ENCODE results near the gene BCL2. TPM values are rescaled to one million over a fixed set of nuclear protein-coding genes. Genes with fewer than 3 reads are reported as not detected.

BCL2 gene
- total and polyA plus RNA-seq, 8 donors: 6.3 to 11.3 (median 10.8) TPM

- H3K27ac ChIP-seq: no peak overlapping the region
- no peaks in the 10 kb centered on the region for H3K27me3 ChIP-seq
- H3K4me1 ChIP-seq: no peaks in the 10 kb centered on the region
- TF ChIP-seq CTCF (IDR thresholded peaks at IDR 0.05): no peak
- H3K36me3 ChIP-seq: no peaks in the 10 kb centered on the region
- no peak overlapping the region for H3K4me3 ChIP-seq
- intact Hi-C loops (cut with DNase I): no loop called here
- H3K9me3 ChIP-seq: no peaks in the 10 kb centered on the region
- DNase-seq (no peak), ATAC-seq (no peak)
These were observed 144.3 kb downstream of the BCL2 start for GRCh38 chr18:63175264-63175663.

DNA sequence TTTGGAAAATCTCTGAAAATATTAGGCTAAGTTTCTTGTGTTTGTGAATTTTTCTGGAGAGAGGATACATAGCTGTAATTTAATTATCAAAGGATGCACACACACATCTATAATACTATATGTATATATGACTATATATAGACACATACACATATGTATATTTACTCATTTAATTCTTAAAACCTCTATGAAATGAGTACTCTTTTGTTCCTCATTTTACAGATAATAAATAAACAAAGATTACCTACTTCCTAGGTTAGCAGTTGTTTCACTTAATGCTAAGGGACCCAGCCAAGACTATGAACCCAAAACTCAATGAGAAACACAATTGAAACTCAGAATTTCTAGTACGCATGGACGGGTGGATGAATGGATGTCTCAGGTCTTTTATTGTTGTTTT, 145.6 kb downstream of the BCL2 start:
- TF ChIP-seq CTCF (IDR thresholded peaks at IDR 0.05): no peak
- H3K27me3 ChIP-seq: no peaks in the 10 kb centered on the region
- H3K9me3 ChIP-seq: no peaks in the 10 kb centered on the region
- no peak overlapping the region for H3K27ac ChIP-seq
- ATAC-seq: no peak
- no peak overlapping the region for H3K4me3 ChIP-seq
- no peak for DNase-seq
- no peaks in the 10 kb centered on the region for H3K36me3 ChIP-seq
- intact Hi-C loops (cut with DNase I): no loop called here
- H3K4me1 ChIP-seq: no peaks in the 10 kb centered on the region

GRCh38 chr18:63169853-63170252, 149.7 kb downstream of the BCL2 start:
- H3K27ac ChIP-seq: no peak overlapping the region
- H3K4me1 ChIP-seq: no peaks in the 10 kb centered on the region
- DNase-seq (no peak), ATAC-seq (no peak)
- no peak for TF ChIP-seq CTCF (IDR thresholded peaks at IDR 0.05)
- H3K36me3 ChIP-seq: no peaks in the 10 kb centered on the region
- intact Hi-C loops (cut with DNase I): no loop called here
- H3K9me3 ChIP-seq: no peaks in the 10 kb centered on the region
- no peaks in the 10 kb centered on the region for H3K27me3 ChIP-seq
- H3K4me3 ChIP-seq: no peak overlapping the region

DNA sequence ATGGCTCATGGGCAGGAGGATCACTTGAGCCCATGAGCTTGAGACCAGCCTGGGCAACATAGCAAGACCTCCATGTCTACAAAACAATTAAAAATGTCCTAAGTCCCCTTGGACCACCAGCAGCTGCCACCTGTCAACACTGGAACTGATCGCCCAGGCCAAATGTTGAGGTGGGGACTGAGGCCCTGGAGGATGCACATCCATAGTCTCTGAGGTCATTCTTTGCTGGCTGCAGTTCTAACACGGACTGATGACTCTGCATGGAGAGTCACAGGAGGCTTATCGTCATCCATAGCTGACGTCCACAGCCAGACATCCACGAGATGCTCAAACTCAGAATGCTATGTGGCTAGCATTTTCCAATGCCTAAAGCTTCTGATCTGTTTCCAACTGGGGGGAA, 151.3 kb downstream of the BCL2 start:
- Histone ChIP-seq H3K27ac (no peak overlapping the region), H3K36me3 (no peaks in the 10 kb centered on the region), H3K27me3 (no peaks in the 10 kb centered on the region), H3K4me3 (no peak overlapping the region), H3K9me3 (no peaks in the 10 kb centered on the region), H3K4me1 (no peaks in the 10 kb centered on the region)
- intact Hi-C loops (cut with DNase I): no loop called here
- TF ChIP-seq CTCF (IDR thresholded peaks at IDR 0.05): no peak
- ATAC-seq (no peak), DNase-seq (no peak)

- intact Hi-C loops (cut with DNase I): no loop called here
- Histone ChIP-seq H3K9me3 (no peaks in the 10 kb centered on the region), H3K27ac (no peak overlapping the region), H3K4me1 (peaks cover 9 to 19% of the 10 kb centered on the region in 2 donors), H3K27me3 (no peaks in the 10 kb centered on the region), H3K36me3 (no peaks in the 10 kb centered on the region), H3K4me3 (no peak overlapping the region)
- no peak for TF ChIP-seq CTCF (IDR thresholded peaks at IDR 0.05)
- DNase-seq (no peak), ATAC-seq (no peak)
These were observed 153.4 kb downstream of the BCL2 start for GRCh38 chr18:63166142-63166541.

Data from left lung (tissue), 10 donors.